Measurements from ENCODE around the gene USP30.

The USP30 gene

DNA sequence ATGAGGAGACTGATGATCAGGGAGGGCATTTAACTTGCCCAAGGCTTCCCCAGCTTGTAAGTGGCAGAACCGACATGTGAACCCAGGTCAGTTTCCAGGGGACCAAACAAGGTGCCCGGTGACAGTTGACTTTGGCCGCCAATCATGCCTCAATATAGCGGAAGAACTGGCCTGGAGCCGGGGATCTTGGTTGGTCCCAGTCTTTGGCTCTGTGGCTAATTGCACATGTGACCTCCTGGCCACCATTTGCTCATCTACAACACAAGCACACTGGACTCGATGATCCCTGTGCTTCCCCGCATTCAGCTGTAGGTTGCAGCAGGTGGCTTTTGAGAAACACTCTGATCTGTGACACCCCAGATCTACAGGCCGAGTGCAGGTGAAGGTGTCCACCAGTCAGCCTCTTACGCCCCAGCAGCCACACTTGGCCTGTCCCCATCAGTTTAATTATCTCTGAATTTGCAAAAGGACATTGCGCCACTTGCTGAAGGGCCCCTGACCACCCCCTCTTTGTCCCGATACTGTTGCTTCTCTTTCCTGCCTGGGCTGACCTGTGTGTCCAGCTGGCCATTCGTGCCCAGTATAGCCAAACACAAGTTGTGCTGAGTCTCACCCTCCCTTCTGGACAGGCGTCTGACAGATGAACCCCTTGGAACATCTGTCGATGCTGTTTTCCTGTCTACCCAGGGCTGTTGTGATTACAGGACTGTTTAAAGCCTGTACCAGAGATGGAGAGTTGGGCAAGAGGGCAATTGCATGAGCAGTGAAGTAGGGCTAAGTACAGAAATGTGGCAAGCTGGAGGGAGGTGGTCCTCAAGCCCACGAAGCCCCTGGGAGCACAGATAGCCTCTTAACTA lies 78.1 kb downstream of the USP30 start:
- no peak for DNase-seq

DNA sequence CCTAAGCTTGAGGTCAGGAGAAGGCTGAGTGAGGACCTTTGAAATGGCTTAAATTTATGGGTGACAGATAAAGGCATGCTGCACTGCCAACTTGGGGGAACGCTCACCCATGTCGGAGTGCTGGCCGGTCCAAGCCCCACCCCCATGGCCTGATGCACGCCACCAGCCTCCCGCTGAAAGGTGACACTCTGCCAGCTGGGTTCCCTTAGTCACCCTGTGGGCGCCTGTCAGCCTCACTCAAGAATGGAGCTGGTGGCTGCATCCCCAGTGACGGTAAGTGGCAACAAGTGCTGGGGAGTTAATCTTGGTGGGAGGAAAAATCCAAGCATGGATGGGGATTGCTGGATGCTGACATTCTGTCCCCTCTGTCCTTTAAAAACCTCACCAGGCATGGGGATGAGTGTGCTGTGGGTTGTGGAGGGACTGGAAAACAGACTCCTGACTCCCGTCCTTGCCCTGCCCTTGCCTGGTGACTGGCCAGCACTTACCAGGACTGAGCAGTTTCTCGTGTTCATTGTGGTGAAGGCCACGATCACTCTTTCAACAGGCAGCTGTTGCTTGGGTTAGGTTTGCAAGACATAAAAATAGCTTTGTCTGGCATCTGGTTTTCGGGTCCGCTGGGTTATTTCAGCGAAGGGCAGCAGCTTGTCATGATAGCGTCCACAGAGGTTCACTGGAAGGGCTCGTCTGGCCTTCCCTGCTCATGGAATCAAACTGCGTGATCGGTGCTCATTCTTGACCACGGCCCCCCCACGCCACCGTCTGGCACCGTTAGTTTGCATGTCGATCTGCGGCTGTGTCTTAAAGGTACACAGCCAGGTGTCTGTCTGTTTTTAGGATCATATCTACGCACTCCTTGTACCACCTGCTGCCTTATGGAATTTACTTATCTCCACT lies 79.0 kb downstream of the USP30 start:
- peak; percentile 64 for DNase-seq

DNA sequence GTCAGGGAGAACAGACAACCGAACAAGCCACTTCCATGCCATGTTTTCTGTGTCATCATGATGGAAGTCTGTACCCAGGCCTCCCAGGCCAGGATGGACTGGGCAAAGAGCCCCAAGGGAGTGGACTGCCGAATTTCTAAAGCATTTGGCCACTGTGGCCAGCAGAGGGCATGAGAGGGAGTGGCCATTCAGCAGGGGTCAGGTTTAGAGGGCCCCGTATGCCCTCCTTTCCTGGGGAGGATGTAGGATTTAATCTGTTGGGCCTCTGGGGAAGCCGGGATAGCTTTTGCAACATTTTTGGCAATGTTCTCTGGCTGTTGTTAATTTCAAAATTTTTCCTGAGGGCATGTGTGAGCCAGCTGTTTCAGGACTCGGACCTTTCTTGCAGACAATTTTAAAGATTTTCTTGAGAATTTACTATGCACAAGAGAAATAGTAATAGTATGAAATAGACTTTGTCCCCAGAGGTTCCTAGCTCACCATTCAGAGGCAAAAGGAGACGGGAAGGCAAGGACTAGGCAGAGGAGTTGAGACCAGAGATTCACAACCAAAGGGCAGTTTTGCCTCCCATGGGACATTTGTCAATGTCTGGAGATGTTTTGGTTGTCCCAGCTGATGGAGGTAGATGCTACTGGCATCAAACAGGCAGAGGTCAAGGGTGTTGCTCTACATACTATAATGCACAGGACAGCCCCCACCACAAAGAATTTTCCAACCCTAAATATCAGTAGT lies 82.0 kb downstream of the USP30 start:
- peak; percentile 56 for DNase-seq

- no peak for DNase-seq
These were observed 84.7 kb downstream of the USP30 start for GRCh38 chr12:109137055-109137454.
